ENCODE measurements around the gene INO80B.
A peak's percentile ranks its signal among the peaks of the same experiment; 100 is the strongest.
"Not testable (repeated sequence)": the region's sequence is repeated elsewhere in the genome, so short reads cannot be mapped to it uniquely, and the experiment has no call there.

Gene INO80B

DNA sequence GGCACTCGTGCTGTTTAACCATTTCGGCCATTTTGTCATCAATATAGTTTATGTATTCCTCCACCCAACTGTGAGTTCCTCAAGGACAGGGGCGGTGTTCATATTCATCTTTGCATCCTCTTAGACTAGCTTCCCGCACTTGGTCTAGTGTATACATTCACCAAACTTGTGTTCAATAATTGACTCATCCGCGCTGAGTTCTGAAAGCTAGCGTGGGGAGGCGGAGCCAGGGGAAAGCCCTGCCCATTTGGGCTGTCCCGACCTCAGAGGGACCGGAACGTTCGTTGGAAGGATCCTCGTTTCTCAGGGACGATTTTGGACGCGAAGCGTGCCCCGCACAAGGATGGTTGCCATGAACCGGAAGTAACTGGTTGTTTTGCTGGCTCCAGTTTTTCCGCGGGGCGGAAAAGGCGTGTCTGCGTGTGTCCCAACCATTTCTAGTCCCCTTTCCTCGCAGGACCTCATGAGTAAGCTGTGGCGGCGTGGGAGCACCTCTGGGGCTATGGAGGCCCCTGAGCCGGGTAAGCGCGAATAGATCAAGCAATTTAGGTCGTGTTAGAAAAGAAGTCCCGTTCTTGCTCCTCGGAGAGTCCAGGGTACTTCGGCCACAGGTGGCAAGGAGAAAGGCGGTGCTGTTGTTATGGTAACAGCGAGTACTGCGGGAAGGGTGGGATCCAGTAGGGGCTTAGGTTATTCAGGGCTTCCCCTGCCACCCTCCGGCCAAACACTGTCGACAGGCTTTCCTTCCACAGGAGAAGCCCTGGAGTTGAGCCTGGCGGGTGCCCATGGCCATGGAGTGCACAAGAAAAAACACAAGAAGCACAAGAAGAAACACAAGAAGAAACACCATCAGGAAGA lies at the start of gene INO80B:
Gene INO80B (plus strand): TSS at position 434 of the 858 bp plus-strand sequence. CDS start 30 bp downstream, at position 464.
- peak; percentile 92 to 99 (median 96) for DNase-seq
- intact Hi-C loops (cut with DNase I), result loop anchor here (2.0 kb wide), 2 partner anchors 14 to 28 kb away; partner anchors contain the start of genes CCDC142, RTKN and TTC31

DNA sequence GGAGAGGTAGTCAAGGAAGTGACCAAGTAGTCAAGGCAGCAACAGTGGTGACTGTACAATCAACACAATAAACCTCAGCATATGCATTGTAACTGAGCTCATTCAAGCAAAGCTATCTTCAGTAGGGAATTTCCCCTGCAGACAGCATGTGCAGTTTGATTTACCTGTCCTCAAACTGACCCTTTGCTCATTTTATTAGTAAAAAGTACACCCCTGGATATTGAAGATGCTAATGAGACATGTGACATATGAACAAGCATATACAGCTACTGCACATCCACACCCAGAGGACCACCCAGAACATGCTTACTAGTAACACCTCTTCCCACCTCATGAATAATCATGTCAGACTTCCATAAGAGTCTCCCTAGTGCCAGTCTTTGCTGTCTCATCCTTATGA lies 48.9 kb upstream of the INO80B start:
- no peak for DNase-seq
- intact Hi-C loops (cut with DNase I), result no loop called here

DNA sequence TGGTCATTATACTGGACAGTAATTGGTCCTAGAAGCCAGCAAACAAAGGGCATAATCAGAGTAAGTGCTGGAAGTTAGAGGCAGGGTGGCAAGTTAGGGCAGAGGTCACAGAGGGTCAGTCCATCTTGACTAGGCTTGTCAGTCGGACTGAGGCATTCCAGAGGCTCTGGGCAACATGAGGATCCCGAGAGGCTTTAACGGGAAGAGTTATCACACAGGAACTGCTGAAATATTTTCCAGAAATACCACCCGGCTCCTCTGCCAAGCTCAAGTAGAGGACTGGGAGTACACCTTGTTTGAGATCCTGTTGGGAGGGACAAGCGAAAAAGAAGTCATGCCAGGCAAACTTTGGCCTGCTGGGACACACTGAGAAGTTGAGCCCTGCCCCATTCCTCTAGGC lies 47.2 kb upstream of the INO80B start:
- intact Hi-C loops (cut with DNase I), result no loop called here
- DNase-seq, result peak in 1 of 42 donors; percentile 0

DNA sequence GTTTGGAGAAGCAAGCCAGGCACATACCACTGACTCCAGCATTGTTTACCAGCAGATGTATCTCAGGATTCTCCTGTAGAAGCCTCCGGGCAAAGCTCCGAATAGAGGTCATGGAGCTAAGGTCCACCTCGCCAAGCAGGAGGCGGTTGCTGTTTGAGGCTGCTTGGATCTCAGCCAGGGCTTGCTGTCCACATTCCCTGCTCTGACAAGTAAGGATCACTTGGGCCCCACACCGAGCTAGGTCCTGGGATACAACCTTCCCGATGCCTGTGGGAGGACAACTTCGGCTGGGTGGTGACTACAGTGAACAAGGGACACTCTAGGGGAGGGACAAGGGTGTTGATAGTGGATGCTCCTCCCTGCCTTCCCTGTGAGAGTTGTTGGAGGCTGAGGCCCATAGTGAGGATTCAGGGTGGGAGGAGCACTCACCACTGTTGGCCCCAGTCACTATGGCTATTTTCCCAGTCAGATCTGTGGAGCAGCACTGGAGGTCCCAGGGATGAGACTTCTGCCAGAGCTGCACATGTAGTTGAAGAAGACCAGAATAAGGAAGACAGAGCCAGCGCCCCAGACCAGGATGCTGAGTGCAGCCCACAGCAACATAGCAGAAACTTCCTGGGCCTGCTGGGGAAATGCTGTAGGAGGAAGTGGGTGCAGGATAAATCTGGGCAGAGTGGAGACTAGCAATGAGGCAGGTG lies 41.7 kb upstream of the INO80B start:
- DNase-seq, result peak in 2 of 42 donors; percentile 38 to 47

DNA sequence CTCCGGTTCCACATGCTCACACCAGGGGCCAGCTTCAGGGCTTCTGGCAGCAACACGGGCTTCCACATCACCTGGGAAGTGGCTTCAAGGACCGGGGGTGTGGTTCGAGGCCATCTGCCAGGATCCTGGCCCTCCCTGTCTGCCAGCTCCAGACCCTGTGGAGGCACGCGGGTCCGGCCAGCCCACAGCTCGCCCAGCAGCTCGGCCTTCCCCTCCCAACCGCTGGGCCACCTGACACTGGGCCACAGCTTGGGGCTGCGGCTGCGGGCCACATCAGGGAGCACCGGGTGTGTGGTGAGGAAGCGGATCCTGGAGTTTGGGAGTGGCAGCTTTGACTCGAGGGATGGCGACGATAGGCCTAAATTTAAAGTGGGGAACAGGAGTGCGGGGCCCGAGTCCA lies 40.4 kb upstream of the INO80B start:
- DNase-seq, result no peak
- intact Hi-C loops (cut with DNase I), result no loop called here

More for the DNA sequence above, 41.7 kb upstream of the INO80B start:
- intact Hi-C loops (cut with DNase I), result no loop called here

DNA sequence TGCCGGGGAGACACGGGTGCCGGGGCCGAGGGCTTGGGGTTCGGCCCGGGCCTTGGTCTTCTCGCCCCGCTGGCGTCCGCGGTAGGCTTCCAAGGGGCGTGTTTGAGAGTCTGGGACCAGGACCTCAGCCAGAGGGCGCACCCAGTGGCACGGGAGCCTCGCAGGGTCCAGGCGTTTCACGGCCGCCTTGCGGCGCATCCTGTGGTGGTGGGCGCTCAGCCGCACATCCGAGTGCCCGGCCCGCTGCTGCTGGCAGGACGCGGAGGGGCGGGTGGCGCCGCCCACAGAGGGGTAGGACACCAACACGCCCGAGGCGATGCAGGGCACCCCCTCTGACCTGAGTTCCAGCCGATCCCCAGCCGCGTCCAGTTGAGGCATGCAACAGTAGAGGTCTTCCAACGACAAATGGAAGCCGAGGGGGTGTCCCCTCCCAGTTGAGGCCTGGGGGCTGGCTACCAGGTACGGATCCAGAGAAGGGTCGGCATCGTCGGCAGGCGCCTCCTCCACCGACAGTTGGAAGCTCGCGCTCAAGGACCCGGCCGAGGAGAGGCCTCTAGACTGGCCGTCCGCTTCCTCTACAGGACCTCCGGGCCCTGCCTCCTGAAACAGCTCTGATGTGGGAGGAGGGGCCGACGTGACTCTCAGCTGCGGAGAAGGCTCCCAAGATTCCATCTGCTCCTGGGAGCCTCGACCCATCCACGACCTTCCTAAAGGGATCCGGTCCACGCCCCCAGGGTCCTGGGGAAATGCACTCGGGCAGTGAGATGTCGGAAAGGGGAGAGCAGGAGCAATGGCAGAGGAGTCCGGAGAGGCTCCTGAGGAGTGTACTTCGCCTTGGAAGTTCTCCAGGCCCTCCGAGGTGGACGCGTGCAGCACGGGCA lies 39.8 kb upstream of the INO80B start:
- DNase-seq, result peak in 40 of 42 donors; percentile 56 to 87 (median 74)
- intact Hi-C loops (cut with DNase I), result no loop called here

DNA sequence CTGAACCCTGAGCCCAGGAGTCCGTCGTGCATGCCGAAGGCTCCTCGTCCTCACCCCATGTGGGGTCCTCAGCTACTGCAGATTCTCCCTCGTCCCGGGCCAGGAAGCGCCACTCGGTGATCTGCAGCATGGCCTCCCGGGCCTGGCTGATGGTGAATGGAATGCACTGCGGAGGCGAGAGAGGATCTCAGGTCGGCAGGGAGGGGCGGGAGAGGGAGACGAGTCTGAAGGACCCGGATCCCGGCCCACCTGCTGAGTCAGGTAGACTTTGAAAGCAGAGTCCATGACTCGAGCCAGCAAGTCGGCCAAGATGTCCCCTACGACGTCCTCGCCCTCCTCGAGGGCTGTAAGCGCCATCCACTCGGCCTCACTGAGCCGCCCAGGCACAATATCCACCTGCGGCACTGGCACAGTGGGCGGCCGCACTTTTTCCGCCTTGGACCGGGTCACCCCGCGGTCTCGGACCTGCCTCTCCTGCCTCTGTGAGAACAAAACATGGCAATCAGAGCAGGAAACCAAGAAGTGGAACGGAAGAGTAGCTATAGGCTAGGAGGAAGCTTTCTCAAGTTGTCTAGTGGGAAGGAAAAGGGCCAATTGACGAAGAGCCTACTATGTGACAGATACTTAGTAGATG lies 39.0 kb upstream of the INO80B start:
- DNase-seq, result peak in 1 of 42 donors; percentile 14
- intact Hi-C loops (cut with DNase I), result no loop called here

DNA sequence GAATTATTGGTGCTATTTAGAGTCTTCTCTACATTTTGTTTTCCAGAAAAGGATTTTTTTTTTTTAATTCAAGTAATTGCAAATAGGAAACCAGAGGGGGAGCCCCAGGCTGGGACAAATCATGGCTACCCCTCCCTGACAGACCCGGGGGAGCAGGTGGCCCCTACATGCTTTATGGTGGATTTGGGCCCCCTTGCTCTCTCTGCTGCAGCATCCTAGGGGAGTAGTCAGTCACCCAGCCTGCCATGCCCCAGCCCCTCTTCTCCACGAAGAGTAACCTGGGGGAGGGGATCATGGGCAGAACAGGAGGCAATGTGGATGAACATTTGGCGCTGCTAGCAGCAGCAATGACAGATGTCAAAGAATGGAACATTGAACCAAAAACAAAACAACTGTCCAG lies 38.1 kb upstream of the INO80B start:
- DNase-seq, result peak in 2 of 42 donors; percentile 16 to 36
- intact Hi-C loops (cut with DNase I), result no loop called here

DNA sequence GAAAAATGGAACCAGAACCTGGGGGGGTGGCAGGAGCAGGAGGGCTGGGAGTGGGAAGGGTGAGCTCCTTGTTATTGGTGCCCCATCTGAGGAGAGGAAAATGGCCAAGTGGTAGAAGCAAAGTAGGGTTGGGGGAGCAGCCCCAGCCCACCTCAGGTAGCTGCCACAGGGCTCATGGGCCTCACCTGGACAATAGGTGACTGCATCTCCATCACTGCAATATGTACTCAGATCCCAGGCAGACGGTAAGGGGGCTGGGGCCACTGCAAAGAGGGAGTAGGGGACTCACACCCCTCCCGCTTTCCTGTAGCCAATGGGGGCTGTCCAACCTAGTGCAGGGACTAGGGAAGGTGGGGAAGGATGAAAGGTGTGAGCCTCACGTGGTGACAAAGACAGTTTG lies 37.7 kb upstream of the INO80B start:
- intact Hi-C loops (cut with DNase I), result no loop called here
- peak in 1 of 42 donors; percentile 13 for DNase-seq

DNA sequence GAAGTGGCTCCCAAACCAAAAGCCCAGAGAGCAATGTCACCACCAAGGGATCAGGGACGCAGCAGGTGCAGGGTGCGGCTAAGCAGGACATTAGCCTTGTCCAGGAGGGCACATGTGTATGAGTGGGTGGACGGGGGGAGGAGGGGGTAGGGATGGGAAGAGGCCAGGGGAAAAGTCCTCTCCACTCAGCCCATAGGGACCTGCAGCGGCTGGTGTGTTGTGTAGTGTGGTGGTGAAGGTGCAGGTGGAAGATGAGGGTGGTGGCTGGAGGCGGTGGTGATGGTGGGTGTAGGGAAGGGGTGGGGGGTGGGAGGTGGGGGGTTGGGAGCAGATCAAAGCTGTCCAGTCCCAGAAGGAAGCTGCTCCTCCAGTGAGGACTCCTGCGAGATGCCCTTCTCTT lies 37.1 kb upstream of the INO80B start:
- peak in 1 of 42 donors; percentile 8 for DNase-seq
- intact Hi-C loops (cut with DNase I), result no loop called here

DNA sequence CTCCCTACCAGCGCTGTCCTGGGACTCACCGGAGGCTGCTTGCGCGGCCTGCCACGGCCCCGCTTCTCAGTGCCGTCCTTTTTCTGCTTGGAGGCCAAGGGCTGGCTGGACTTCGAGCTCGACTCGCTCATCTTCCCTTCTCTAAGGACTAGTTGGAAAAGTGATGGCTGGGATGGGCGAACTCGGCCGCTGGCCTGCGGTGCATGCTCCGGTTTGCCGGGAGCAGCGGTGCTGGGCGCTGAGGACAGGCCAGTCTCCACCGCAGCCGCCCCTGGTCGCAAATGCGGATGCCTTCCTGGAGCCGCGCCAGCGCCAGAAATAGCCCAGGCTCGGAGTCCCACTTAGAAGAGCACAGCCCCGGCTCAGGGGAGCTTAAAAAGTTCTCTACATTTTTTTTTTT lies 36.6 kb upstream of the INO80B start:
- DNase-seq, result peak in 1 of 42 donors; percentile 18
- intact Hi-C loops (cut with DNase I), result no loop called here

DNA sequence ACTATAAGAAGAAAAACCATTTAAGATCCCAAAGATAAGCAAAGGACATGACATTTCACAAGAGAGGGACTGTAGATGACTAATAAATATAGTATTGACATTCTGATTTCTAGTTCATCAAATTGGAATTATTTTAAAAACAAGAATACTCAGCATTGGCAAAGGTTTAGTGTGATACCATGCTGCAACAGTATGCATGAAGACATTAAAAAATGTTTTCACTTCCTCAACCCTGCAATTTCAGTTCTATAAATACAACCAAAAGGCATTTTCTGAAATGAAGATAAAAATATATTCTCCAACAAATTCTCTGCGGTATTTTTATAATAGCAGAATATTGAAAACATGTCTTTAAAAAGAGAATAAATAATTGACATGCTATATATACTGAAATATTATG lies 35.5 kb upstream of the INO80B start:
- intact Hi-C loops (cut with DNase I), result no loop called here
- no peak for DNase-seq

DNA sequence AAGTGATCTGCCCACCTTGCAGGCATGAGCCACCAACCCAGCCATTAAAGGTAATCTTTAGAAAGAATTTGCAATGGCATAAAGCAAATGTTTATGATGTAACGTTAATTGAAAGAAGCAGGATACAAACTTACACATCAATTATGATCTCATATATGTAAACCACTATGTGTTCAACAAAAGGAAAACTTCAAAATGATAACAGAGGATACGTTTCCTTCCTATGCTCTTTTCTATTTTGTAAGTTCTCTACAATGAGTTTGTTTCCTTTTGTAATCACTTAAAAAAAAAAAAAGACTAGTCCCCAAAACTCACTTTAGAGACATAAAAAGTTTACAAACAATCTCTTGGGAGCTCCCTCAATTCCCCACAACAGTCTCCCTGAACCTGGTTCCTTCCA lies 34.9 kb upstream of the INO80B start:
- DNase-seq, result no peak
- intact Hi-C loops (cut with DNase I), result no loop called here

DNA sequence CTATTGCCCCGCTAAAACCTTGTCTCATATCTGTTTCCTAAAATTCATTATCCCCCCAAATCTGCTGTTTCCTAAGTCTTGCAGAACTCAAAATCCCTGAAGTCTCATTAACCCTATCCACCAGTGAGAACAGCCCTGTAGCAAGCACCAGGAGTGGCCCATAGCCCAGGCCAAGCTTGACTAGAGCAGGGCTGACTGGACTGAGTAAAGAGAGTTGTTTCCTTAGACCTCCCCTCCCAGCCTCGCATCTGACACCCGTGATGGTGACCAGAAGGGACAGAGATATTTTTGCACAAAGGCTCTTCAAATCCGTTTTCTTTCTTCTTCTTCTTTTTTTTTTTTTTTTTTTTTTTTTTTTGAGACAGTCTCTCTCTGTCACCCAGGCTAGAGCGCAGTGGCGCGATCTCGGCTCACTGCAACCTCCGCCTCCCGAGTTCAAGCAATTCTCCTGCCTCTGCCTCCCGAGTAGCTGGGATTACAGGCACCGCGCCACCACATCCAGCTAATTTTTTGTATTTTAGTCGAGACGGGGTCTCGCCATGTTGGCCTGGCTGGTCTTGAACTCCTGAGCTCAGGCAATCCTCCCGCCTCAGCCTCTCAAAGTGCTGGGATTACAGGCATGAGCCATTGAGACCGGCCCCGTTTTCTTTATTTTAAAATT lies 34.3 kb upstream of the INO80B start:
- intact Hi-C loops (cut with DNase I), result not testable (repeated sequence)
- peak in 4 of 42 donors; percentile 7 to 43 (median 22) for DNase-seq

DNA sequence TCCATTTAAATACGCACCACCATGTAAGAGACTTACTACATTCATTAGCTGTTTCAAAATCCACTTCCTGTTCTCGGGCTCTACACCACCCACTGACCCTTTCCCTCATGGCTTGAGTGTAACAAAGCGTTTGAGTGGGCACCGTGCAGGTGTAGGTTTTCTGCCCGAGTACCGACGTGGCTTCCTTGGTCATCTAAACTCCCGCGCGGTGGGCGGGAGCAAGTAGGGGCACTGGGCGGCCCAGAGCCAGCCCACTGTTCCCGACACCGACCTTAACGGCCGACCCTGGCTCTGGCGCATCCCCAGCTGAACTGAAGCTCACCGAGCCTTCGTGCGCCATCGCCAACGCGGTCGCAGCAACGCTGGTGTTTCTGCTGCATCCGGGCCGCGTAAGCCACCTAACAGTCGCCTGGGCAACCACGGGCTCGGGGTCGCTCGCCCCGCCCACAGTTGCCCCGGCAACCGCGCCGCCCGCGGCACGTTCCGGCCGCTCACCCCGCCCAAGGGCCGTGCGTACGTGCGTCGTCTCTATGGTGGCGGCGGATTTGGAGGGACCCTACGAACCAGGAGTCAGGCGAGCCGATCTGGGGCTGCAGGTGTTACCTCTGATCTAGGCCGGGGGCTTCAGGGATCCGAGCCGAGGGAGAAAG lies 33.5 kb upstream of the INO80B start, which contains the start of the genes C2orf81 and WDR54:
Gene C2orf81 (minus strand): TSS at position 399 of the 650 bp plus-strand sequence. CDS start 59 bp downstream, at position 340.
Gene WDR54 (plus strand): TSS at position 510 of the 650 bp plus-strand sequence. CDS start 424 bp downstream, outside the sequence.
- peak; percentile 72 to 96 (median 90) for DNase-seq
- intact Hi-C loops (cut with DNase I), result no loop called here

DNA sequence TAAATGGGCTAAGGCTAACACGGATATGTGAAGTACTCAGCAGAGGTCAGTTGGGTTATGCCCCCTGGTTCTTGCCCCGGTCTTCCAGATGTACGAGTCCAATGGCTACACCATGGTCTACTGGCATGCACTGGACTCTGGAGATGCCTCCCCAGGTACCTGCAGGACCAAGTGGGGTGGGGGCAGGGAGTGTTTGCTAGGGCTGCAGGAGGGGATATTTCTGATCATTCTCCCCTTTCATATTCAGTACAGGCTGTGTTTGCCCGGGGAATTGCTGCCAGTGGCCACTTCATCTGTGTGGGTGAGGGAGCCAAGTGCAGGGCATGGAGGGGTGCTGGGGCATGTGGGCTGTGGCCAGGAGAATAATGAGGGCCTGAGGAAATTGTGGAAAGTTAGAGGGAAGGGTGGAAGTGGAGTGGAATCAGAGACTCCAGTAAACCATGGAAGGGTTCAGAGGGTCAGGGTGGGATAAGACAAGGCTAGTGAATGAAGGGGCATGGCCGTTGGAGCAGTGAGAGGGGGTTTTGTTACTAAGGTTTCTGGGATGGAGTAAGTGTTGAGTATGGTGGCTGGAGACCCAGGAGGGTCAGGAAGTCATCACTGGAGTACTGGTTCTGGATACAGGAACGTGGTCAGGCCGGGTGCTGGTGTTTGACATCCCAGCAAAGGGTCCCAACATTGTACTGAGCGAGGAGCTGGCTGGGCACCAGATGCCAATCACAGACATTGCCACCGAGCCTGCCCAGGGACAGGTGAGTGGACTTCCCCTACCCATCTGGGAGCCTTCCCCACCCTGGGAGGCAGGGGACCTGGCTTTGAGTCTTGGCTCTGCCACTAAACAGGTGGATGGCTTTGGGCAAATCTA lies 31.4 kb upstream of the INO80B start:
- DNase-seq, result peak in 3 of 42 donors; percentile 9 to 28 (median 12)
- intact Hi-C loops (cut with DNase I), result no loop called here
